IgD-negative memory B cell (primary cell): Measurements from ENCODE around the gene FAM193B. TPM values are rescaled to one million over a fixed set of nuclear protein-coding genes. Genes with fewer than 3 reads are reported as not detected.

Source experiments
- H3K27ac Mint-ChIP-seq, 3 donors: one replicate each; pipeline ENCODE4 v1.8.0; 2020 to 2022; ENCODE audit warnings: mild to moderate bottlenecking in 3 of 3, mixed read lengths in 3 of 3, moderate library complexity in 1 of 3
- H3K27me3 Mint-ChIP-seq: one replicate; pipeline ENCODE4 v1.8.0; 2021; ENCODE audit warnings: mixed read lengths
- H3K36me3 Mint-ChIP-seq: one replicate; pipeline ENCODE4 v1.8.0; 2020; ENCODE audit warnings: mild to moderate bottlenecking, mixed read lengths
- H3K4me1 Mint-ChIP-seq, 3 donors: one replicate each; pipeline ENCODE4 v1.8.0; 2020 to 2022; ENCODE audit warnings: mixed read lengths in 3 of 3, mild to moderate bottlenecking in 1 of 3
- H3K4me3 Mint-ChIP-seq, 4 donors: one replicate each; pipeline ENCODE4 v1.8.0; 2020 to 2022; ENCODE audit warnings: mild to moderate bottlenecking in 4 of 4, mixed read lengths in 4 of 4, moderate library complexity in 3 of 4
- H3K9me3 Mint-ChIP-seq, 3 donors: one replicate each; pipeline ENCODE4 v1.8.0; 2020 to 2021; ENCODE audit warnings: mixed read lengths in 3 of 3, mild to moderate bottlenecking in 1 of 3
- polyA plus RNA-seq: library from polyadenylated mRNA; unstranded; fragments of 300-500 nt; fragmentation: Illumina TruSeq; gene quantifications from one replicate; pipeline ENCODE4 v1.2.3, GENCODE V29; 2021

The FAM193B gene
- polyA plus RNA-seq = 4.5 TPM

DNA sequence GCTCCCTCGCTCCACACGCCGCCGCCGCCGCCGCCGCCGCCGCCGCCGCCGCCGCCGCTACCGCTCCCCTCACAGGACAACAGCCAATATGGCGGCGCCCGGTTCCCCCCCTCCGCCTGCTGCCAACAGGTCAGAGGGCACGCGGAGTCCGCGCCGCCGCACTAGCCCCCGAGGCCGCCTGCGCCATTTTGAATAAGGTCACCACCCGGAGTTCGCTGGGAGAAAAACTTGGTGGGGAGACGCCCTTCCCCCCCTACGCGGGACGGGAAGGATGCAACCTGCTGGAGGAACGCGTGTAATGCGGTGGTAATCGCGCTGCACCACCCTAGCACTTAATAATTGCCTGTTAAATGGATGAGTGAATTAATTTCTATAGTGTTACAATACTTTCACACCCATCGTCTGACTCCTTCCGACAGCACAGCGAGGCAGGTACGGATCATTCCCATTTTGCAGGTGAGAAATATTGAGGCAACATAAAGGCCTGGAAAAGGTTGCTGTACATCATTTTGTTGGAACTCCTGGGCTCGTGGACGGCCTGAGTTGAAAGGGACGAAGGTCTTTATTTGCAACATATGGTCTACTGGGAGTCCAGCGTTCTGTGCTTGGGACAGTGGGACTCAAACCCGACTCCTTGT, at the start of gene FAM193B:
TSS of gene FAM193B (minus strand) at position 90 of the 638 bp plus-strand sequence. CDS start 105 bp downstream, outside the sequence.
- no peaks in the 10 kb centered on the region for H3K9me3 Mint-ChIP-seq
- no peaks in the 10 kb centered on the region for H3K36me3 Mint-ChIP-seq
- H3K4me3 Mint-ChIP-seq = peak within 1 kb of the TSS; percentile 79 to 97 (median 95)
- no peaks in the 10 kb centered on the region for H3K27me3 Mint-ChIP-seq
- peak within 1 kb of the TSS; percentile 51 to 95 (median 93) for H3K27ac Mint-ChIP-seq
- peaks cover 21 to 27% (median 22%) of the 10 kb centered on the region in 3 donors for H3K4me1 Mint-ChIP-seq

DNA sequence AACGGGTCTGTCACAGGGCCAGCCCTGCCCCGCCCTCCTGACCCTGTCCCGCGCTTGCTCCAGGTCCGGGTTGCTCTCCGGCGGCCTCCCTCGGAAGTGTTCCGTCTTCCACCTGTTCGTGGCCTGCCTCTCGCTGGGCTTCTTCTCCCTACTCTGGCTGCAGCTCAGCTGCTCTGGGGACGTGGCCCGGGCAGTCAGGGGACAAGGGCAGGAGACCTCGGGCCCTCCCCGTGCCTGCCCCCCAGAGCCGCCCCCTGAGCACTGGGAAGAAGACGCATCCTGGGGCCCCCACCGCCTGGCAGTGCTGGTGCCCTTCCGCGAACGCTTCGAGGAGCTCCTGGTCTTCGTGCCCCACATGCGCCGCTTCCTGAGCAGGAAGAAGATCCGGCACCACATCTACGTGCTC, 49.8 kb upstream of the FAM193B start:
- Mint-ChIP-seq H3K36me3 (peaks cover 4% of the 10 kb centered on the region), H3K4me1 (peaks cover 22 to 27% (median 26%) of the 10 kb centered on the region in 3 donors), H3K27ac (no peak overlapping the region), H3K9me3 (no peaks in the 10 kb centered on the region), H3K27me3 (no peaks in the 10 kb centered on the region), H3K4me3 (no peak overlapping the region)

- Mint-ChIP-seq H3K4me3 (peak overlapping the region in 2 of 4 donors; percentile 37 to 68), H3K4me1 (peaks cover 27 to 31% (median 31%) of the 10 kb centered on the region in 3 donors), H3K36me3 (peaks cover 4% of the 10 kb centered on the region)
Measured at GRCh38 chr5:177603631-177604030, 49.3 kb upstream of the FAM193B start.

DNA sequence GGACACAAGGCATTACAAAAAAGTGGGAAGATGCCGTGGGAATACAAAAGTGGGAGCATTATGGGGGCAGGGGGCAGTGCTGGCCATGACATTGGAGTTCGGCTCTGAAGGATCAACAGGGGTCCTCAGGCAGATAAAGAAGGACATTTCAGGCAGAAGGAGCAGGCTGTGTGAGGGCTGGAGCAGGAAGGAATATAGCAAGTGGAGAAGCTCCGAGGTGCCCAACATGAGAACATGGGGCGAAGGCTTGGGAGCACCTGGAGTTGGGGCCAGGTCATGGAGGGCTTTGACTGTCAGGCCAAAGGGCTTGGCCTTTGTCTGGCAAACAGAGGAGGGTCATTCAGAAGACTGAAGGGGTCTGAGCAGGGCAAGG, 48.1 kb upstream of the FAM193B start:
- Mint-ChIP-seq H3K4me3 (peak overlapping the region in 1 of 4 donors; percentile 68), H3K27ac (peak overlapping the region in 2 of 3 donors; percentile 43 to 92), H3K9me3 (no peaks in the 10 kb centered on the region), H3K27me3 (no peaks in the 10 kb centered on the region), H3K36me3 (peaks cover 4% of the 10 kb centered on the region), H3K4me1 (peaks cover 35 to 37% (median 35%) of the 10 kb centered on the region in 3 donors)

More at GRCh38 chr5:177603631-177604030, 49.3 kb upstream of the FAM193B start:
- no peaks in the 10 kb centered on the region for H3K9me3 Mint-ChIP-seq
- peak overlapping the region in 2 of 3 donors; percentile 27 to 46 for H3K27ac Mint-ChIP-seq
- no peaks in the 10 kb centered on the region for H3K27me3 Mint-ChIP-seq

GRCh38 chr5:177601577-177602457, 47.5 kb upstream of the FAM193B start:
- Mint-ChIP-seq H3K4me1 (peaks cover 32 to 34% (median 33%) of the 10 kb centered on the region in 3 donors), H3K27ac (peak overlapping the region in 2 of 3 donors; percentile 92 to 93)

GRCh38 chr5:177601126-177601525, 46.8 kb upstream of the FAM193B start:
- Mint-ChIP-seq H3K4me3 (peak overlapping the region; percentile 87 to 96 (median 92)), H3K36me3 (peaks cover 3% of the 10 kb centered on the region), H3K27me3 (no peaks in the 10 kb centered on the region), H3K27ac (peak overlapping the region; percentile 92 to 93 (median 92)), H3K9me3 (no peaks in the 10 kb centered on the region), H3K4me1 (peaks cover 28 to 31% (median 28%) of the 10 kb centered on the region in 3 donors)

More at GRCh38 chr5:177601577-177602457, 47.5 kb upstream of the FAM193B start:
- Mint-ChIP-seq H3K36me3 (peaks cover 4% of the 10 kb centered on the region), H3K4me3 (peak overlapping the region; percentile 77 to 96 (median 90)), H3K9me3 (no peaks in the 10 kb centered on the region), H3K27me3 (no peaks in the 10 kb centered on the region)

- H3K9me3 Mint-ChIP-seq = no peaks in the 10 kb centered on the region
- H3K36me3 Mint-ChIP-seq = no peaks in the 10 kb centered on the region
- H3K27ac Mint-ChIP-seq = peak overlapping the region; percentile 92 to 93 (median 92)
- no peaks in the 10 kb centered on the region for H3K27me3 Mint-ChIP-seq
- peak overlapping the region; percentile 87 to 96 (median 92) for H3K4me3 Mint-ChIP-seq
- H3K4me1 Mint-ChIP-seq = peaks cover 28 to 30% (median 28%) of the 10 kb centered on the region in 3 donors
Measured at GRCh38 chr5:177600508-177601018, 46.2 kb upstream of the FAM193B start.

GRCh38 chr5:177599731-177600507, 45.6 kb upstream of the FAM193B start, which contains the start of gene B4GALT7:
TSS of gene B4GALT7 (plus strand) at chr5:177600132. CDS start at chr5:177600211, 79 bp downstream.
- Mint-ChIP-seq H3K4me1 (peaks cover 28% of the 10 kb centered on the region in 3 donors), H3K9me3 (no peaks in the 10 kb centered on the region), H3K27me3 (no peaks in the 10 kb centered on the region), H3K27ac (peak within 1 kb of the TSS; percentile 92 to 93 (median 92)), H3K36me3 (no peaks in the 10 kb centered on the region), H3K4me3 (peak within 1 kb of the TSS; percentile 87 to 96 (median 92))

- peak overlapping the region; percentile 65 to 92 (median 88) for H3K4me3 Mint-ChIP-seq
- H3K36me3 Mint-ChIP-seq = no peaks in the 10 kb centered on the region
- H3K27ac Mint-ChIP-seq = peak overlapping the region in 2 of 3 donors; percentile 23 to 77
- H3K4me1 Mint-ChIP-seq = peaks cover 26 to 28% (median 28%) of the 10 kb centered on the region in 3 donors
- H3K9me3 Mint-ChIP-seq = no peaks in the 10 kb centered on the region
- H3K27me3 Mint-ChIP-seq = no peaks in the 10 kb centered on the region
Measured at GRCh38 chr5:177598477-177598876, 44.1 kb upstream of the FAM193B start.

- H3K4me1 Mint-ChIP-seq = peaks cover 22 to 33% (median 30%) of the 10 kb centered on the region in 3 donors
- H3K27me3 Mint-ChIP-seq = no peaks in the 10 kb centered on the region
- H3K4me3 Mint-ChIP-seq = peak overlapping the region in 1 of 4 donors; percentile 62
- H3K9me3 Mint-ChIP-seq = no peaks in the 10 kb centered on the region
- H3K36me3 Mint-ChIP-seq = peaks cover 1% of the 10 kb centered on the region
- H3K27ac Mint-ChIP-seq = no peak overlapping the region
Measured at GRCh38 chr5:177596775-177597238, 42.4 kb upstream of the FAM193B start.

- peak overlapping the region in 1 of 3 donors; percentile 23 for H3K27ac Mint-ChIP-seq
- H3K9me3 Mint-ChIP-seq = no peaks in the 10 kb centered on the region
- H3K36me3 Mint-ChIP-seq = peaks cover 1% of the 10 kb centered on the region
- peaks cover 21 to 30% (median 27%) of the 10 kb centered on the region in 3 donors for H3K4me1 Mint-ChIP-seq
- H3K27me3 Mint-ChIP-seq = no peaks in the 10 kb centered on the region
- H3K4me3 Mint-ChIP-seq = peak overlapping the region in 1 of 4 donors; percentile 62
Measured at GRCh38 chr5:177595991-177596774, 41.8 kb upstream of the FAM193B start.

DNA sequence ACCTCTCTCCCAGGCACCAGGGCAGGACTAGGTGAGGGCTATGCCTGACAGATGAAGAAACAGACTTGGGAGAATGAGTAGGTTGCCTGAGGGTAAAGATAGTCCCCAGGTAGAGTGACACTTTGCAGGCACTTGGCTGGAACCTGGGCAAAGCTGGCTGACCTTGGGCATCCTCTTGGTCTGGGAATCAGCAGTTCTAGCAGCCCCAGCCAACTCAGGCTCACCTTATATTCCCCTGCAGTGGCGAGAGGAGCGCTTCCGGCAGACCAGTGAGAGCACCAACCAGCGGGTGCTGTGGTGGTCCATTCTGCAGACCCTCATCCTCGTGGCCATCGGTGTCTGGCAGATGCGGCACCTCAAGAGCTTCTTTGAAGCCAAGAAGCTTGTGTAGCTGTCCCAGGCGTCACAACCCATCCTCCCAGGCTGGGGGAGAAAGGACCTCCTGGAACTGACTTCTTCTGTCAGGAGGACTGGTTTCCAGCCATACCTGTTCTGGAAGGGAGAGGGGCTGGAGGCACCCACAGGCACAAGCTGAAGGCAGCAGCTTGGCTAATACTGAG, 40.7 kb upstream of the FAM193B start:
- peak overlapping the region in 2 of 4 donors; percentile 44 to 52 for H3K4me3 Mint-ChIP-seq
- H3K9me3 Mint-ChIP-seq = no peaks in the 10 kb centered on the region
- peaks cover 14 to 21% (median 19%) of the 10 kb centered on the region in 3 donors for H3K4me1 Mint-ChIP-seq
- H3K27ac Mint-ChIP-seq = peak overlapping the region in 1 of 3 donors; percentile 53
- H3K27me3 Mint-ChIP-seq = no peaks in the 10 kb centered on the region
- peaks cover 1% of the 10 kb centered on the region for H3K36me3 Mint-ChIP-seq

GRCh38 chr5:177594071-177594470, 39.7 kb upstream of the FAM193B start:
- Mint-ChIP-seq H3K4me3 (peak overlapping the region in 1 of 4 donors; percentile 84), H3K36me3 (peaks cover 1% of the 10 kb centered on the region), H3K4me1 (peaks cover 12 to 20% (median 17%) of the 10 kb centered on the region in 3 donors), H3K27me3 (no peaks in the 10 kb centered on the region), H3K9me3 (no peaks in the 10 kb centered on the region), H3K27ac (no peak overlapping the region)
